Activated naive CD8-positive, alpha-beta T cell treated with anti-CD3 and anti-CD28 coated beads for 36 hours (primary cell): ENCODE measurements around the gene NRCAM. TPM values are rescaled to one million over a fixed set of nuclear protein-coding genes. Genes with fewer than 3 reads are reported as not detected.

ENCODE experiments used
- DNase-seq: peaks from one replicate; pipeline ENCODE4 v3.0.0; 2021
- H3K27ac Mint-ChIP-seq: one replicate; pipeline ENCODE4 v1.8.0; 2022; ENCODE audit warnings: mild to moderate bottlenecking, moderate library complexity, mixed read lengths
- H3K27me3 Mint-ChIP-seq: one replicate; pipeline ENCODE4 v1.8.0; 2022; ENCODE audit warnings: mild to moderate bottlenecking, mixed read lengths
- H3K36me3 Mint-ChIP-seq: one replicate; pipeline ENCODE4 v1.8.0; 2021; ENCODE audit warnings: mild to moderate bottlenecking, mixed read lengths
- H3K4me1 Mint-ChIP-seq: one replicate; pipeline ENCODE4 v1.8.0; 2021; ENCODE audit warnings: mixed read lengths
- H3K4me3 Mint-ChIP-seq: one replicate; pipeline ENCODE4 v1.8.0; 2022; ENCODE audit warnings: mild to moderate bottlenecking, moderate library complexity, mixed read lengths
- H3K9me3 Mint-ChIP-seq: one replicate; pipeline ENCODE4 v1.8.0; 2022; ENCODE audit warnings: mixed read lengths
- total RNA-seq, 2 experiments: library from RNA; stranded (reverse); gene quantifications; one replicate each; pipeline ENCODE4 v1.2.3, GENCODE V29; 2021

Gene NRCAM
- total RNA-seq, 2 experiments from 2014 or later: 3.9 to 4.6 TPM

DNA sequence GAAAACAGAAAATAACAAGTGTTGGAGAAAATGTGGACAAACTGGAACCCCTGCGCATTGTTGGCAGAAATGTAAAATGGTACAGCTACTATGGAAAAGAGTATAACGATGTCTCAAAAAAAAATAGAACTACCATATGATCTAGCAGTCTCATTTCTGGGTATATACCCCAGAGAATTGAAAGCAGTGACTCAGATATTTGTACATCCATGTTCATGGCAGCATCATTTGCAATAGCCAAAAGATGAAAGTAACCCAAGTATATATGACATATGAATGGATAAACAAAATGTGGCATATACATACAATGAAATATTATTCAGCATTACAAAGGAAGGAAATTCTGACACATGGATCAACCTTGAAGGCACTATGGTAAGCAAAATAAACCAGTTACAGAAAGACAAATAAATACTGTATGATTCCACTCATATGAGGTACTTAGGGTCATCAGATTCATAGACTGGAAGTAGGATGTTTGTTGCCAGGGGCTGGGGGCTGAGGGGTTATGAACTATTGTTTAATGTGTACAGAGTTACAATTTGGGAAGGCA, 4.9 kb downstream of the NRCAM start:
- Mint-ChIP-seq H3K9me3 (no peaks in the 10 kb centered on the region), H3K4me1 (peaks cover 45% of the 10 kb centered on the region), H3K4me3 (no peak overlapping the region), H3K36me3 (no peaks in the 10 kb centered on the region), H3K27me3 (no peaks in the 10 kb centered on the region), H3K27ac (no peak overlapping the region)
- DNase-seq: no peak

DNA sequence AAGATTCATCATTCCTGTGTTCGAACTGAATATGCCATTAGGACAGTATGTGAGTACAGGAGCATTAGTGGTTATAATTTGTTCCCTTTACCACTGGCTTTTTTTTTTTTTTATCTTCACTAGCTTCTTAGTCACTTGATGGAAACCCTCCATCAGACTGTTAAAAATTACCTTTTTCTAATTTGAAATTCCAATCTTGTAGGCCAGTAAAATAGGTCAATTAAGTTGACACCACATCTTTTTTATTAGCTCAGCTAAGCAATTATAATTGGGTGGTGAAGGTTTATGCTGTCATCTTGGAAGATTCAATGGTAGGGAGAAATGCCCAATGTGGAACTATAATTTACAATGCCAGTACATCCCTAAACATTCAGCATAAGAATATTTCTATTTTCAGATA, 6.1 kb downstream of the NRCAM start:
- no peak overlapping the region for H3K4me3 Mint-ChIP-seq
- no peaks in the 10 kb centered on the region for H3K9me3 Mint-ChIP-seq
- no peaks in the 10 kb centered on the region for H3K27me3 Mint-ChIP-seq
- no peaks in the 10 kb centered on the region for H3K36me3 Mint-ChIP-seq
- peaks cover 52% of the 10 kb centered on the region for H3K4me1 Mint-ChIP-seq
- DNase-seq: no peak
- H3K27ac Mint-ChIP-seq: no peak overlapping the region

DNA sequence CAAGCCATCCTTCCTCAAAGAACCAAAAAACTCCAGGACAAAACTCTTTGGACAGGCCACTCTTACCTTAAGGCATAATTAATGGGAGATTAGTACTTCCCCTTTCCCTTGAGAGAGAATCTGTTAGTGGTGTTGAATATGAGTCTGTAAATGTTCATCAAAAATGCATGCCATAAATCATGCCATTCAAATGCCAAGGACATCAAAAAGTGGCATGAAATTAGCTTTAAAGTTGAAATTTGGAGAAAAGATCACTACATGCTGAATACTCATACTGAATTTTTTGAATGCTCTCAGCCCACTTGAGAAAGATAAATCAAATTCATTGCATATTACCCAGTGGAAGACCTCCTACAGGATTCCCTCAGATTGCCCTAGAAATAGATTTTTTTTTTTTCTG, 6.7 kb downstream of the NRCAM start:
- Mint-ChIP-seq H3K4me1 (peaks cover 51% of the 10 kb centered on the region), H3K27me3 (no peaks in the 10 kb centered on the region), H3K9me3 (no peaks in the 10 kb centered on the region), H3K36me3 (no peaks in the 10 kb centered on the region), H3K4me3 (no peak overlapping the region), H3K27ac (no peak overlapping the region)
- DNase-seq: no peak

DNA sequence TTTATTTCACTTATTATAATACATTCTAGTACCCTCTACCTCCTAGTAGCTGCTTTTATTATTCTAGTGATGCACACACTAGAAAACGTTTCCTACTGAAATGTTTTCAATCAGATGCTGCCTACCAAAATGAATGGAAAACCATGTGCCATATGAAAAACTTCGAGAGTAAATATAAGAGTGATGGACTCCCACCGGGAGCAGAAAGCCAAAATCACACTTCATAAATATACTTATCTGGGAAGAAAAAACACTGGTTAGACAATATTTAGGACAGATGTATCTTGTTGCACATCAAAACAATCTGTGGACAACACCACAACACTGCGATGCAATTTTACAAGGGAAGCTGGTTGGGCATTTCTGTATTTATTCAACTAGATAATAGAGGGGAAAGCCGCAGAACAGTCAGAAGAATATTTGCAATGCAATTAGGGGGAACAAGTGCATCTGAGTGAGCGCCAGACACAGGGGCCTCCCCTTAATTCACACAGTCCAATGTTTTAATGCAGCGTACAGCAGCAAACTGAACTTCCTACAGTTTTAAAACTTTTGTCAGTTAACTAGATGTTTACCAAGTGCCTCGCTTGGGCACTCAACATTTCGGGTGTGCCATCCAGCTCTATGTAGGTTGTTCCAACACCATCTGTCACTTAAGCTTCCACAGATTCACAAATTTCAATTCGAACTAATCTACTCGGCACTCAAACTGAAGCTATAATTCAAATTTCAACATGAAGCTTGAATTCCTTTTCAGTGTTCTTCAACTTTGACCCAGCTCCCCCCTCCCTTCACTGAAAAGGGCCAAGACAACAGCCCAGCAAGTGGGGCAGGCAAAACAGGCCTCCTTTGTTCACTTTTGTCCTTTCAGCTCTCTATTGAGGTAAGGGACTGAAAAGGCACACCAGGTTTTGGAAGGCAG, 7.4 kb downstream of the NRCAM start:
- H3K4me1 Mint-ChIP-seq: peaks cover 45% of the 10 kb centered on the region
- no peaks in the 10 kb centered on the region for H3K27me3 Mint-ChIP-seq
- peak overlapping the region; percentile 10 for H3K4me3 Mint-ChIP-seq
- H3K36me3 Mint-ChIP-seq: no peaks in the 10 kb centered on the region
- no peaks in the 10 kb centered on the region for H3K9me3 Mint-ChIP-seq
- H3K27ac Mint-ChIP-seq: no peak overlapping the region
- no peak for DNase-seq

DNA sequence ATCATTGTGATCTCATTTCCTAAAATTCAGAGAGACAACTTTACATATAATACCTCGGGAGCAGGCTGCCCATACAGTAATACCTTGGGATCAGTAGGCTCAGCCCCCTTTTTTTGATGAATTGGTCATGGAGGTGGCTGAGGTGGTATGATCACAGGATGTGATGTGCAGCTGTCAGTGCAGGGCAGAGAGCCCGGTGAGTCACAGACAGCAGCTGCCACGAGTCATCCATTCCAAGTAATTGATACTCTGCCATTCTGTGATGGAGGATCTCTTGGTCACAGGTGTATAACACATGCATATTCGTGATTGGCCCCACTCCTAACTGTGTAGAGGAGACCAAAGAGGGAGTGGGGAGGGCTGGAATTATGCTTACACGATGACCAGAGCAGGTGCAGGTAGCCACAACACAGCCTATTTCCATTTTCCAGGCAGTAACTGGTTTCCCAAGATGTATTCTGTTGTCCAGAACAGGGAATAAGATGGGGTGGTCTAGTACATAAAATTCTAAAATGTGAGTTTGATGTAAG, 14.1 kb downstream of the NRCAM start:
- Mint-ChIP-seq H3K9me3 (no peaks in the 10 kb centered on the region), H3K36me3 (peaks cover 5% of the 10 kb centered on the region), H3K27ac (peak overlapping the region; percentile 80), H3K27me3 (no peaks in the 10 kb centered on the region), H3K4me3 (no peak overlapping the region), H3K4me1 (peaks cover 37% of the 10 kb centered on the region)
- peak; percentile 67 for DNase-seq

DNA sequence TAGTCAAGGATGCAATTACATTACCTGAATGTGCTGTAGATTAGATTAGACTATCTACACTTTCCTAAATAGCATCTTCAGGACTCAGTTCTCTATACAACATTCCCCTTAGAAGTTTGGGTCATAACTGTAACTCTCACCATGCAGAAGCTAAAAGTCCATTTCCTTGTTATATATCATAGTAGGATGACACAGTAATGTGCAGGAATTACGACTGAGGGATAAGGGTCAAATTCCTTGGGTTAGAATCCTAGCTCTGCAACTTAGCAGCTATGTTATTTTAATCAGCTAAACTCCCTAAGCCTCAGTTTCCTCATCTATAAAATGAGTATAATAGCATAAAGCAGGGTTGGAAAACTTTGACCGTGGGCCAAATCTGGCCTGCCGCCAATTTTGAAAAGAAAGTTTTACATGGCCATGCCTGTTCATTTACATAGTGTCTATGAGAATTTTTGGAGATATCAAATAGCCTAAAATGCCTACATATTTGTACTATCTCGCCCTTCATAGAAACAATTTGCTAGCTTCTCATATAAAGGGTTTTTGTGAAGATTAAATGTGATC, 14.8 kb downstream of the NRCAM start:
- Mint-ChIP-seq H3K27me3 (no peaks in the 10 kb centered on the region), H3K9me3 (no peaks in the 10 kb centered on the region), H3K27ac (no peak overlapping the region), H3K36me3 (peaks cover 9% of the 10 kb centered on the region), H3K4me3 (no peak overlapping the region), H3K4me1 (peaks cover 41% of the 10 kb centered on the region)
- DNase-seq: no peak

DNA sequence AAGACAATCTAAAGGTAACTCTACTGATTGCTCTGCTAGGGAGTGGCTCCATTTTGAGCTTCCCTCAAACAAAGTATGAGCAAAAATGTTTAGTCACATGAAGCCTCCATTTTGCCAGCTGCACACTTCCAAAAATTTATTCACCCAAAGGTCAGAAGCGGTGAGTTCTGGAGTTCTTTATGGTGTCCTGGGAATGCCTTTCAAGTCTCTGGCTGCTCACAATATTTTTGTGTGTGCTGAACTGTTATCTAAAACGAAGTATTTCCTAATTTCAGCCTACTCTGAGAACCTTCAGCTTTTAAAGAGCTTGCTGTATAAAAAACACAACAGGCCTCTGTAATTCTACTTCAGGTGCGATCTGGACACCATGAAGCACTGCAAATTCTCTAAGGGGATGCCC, 15.6 kb downstream of the NRCAM start:
- H3K9me3 Mint-ChIP-seq: peaks cover under 1% of the 10 kb centered on the region
- peaks cover 34% of the 10 kb centered on the region for H3K4me1 Mint-ChIP-seq
- DNase-seq: no peak
- H3K36me3 Mint-ChIP-seq: peaks cover 9% of the 10 kb centered on the region
- no peak overlapping the region for H3K27ac Mint-ChIP-seq
- H3K27me3 Mint-ChIP-seq: no peaks in the 10 kb centered on the region
- H3K4me3 Mint-ChIP-seq: no peak overlapping the region

DNA sequence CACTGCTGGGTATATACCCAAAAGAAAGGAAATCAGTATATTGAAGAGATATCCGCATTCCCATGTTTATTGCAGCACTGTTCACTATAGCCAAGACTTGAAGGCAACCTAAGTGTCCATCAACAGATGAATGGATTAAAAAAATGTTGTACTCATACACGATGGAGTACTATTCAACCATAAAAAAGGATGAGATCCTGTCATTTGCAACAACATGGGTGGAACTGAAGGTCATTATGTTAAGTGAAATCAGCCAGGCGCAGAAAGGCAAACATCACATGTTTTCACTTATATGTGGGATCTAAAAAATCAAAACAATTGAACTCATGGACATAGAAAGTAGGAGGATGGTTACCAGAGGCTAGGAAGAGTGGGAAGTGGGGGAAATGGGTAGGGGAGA, 19.3 kb downstream of the NRCAM start:
- Mint-ChIP-seq H3K27ac (no peak overlapping the region), H3K36me3 (peaks cover 22% of the 10 kb centered on the region), H3K4me1 (peaks cover 42% of the 10 kb centered on the region), H3K9me3 (peaks cover 5% of the 10 kb centered on the region), H3K4me3 (no peak overlapping the region), H3K27me3 (no peaks in the 10 kb centered on the region)
- DNase-seq: no peak

DNA sequence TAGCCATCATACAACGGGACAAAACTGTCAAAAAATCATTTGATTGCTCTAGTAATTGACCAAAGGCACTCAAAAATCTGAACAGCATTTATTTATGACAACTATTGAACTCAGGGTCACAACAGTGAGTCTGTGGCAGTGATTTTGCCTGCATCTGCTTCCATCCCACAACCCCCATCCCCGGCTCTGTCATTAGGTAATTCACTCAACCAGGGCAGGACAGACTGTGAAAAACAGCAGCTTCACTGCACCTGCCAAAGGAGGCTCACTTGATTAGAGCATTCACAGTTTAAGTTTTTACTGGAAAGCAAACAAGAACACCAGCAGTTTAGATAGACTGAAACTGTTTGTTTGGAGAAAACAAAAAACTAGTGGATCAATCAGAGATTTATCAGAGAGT, 22.2 kb downstream of the NRCAM start:
- Mint-ChIP-seq H3K4me1 (peaks cover 52% of the 10 kb centered on the region), H3K36me3 (peaks cover 24% of the 10 kb centered on the region), H3K4me3 (peak overlapping the region; percentile 32), H3K27ac (no peak overlapping the region), H3K27me3 (no peaks in the 10 kb centered on the region), H3K9me3 (peaks cover 5% of the 10 kb centered on the region)
- DNase-seq: no peak

DNA sequence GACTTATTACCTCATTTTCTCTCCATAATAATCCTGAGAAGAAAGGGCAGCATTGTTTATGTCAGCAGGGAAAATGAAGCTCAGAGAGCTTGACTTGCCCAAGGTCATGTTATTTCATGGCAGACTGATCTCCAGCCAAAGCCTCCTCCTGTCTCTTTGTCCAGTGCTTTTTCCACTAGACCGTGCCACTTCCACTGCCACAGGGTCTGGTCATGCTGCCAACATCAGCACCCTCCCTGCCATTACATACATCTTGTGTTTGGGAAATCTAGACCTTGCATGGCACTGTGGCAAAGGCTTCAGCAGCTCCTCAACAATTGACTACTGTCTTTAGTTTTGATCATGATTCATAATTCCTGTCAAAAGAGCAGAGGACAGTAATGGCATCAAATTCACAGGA, 25.1 kb downstream of the NRCAM start:
- Mint-ChIP-seq H3K27me3 (no peaks in the 10 kb centered on the region), H3K4me3 (no peak overlapping the region), H3K4me1 (peaks cover 49% of the 10 kb centered on the region), H3K9me3 (peaks cover 5% of the 10 kb centered on the region), H3K27ac (no peak overlapping the region), H3K36me3 (peaks cover 19% of the 10 kb centered on the region)
- DNase-seq: no peak

DNA sequence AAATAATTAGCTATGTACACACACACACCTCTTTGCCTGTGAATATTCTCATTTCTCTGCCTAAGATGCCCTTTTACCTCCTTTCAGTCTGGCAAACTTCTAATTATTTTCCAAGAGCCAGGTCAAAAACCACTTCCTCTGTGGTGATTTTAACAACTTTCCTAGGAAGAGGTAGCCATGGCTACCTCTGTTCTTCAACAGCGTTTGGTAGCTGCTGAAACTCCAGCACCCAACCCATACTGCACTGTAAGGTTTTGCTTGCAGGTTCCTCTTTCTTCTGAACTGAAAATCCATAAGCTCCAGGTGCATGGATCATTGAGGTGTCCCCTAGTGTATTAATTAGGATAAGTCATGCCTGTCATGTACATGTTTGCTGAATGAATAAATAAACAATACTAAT, 25.6 kb downstream of the NRCAM start:
- Mint-ChIP-seq H3K36me3 (peaks cover 19% of the 10 kb centered on the region), H3K27me3 (no peaks in the 10 kb centered on the region), H3K4me3 (no peak overlapping the region), H3K4me1 (peaks cover 49% of the 10 kb centered on the region), H3K27ac (no peak overlapping the region), H3K9me3 (peaks cover 5% of the 10 kb centered on the region)
- no peak for DNase-seq

DNA sequence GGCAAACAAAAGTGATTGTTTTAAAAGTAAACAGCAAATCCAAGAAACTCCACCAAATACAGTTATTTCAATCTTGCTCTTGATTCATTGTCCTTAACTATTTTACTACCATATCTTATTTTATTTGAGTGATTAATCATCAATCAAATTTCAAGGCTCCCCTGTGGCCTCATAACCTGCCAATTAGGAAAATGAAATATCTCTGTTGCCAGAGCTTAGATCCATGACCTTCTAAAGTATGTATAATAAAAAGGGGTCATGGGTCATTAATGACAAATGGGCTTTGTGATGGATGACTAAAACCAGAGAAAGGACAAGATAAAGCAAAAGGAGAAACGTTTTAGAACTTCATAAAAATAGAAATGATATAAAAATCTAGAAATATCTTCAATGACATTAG, 28.5 kb downstream of the NRCAM start:
- Mint-ChIP-seq H3K9me3 (no peaks in the 10 kb centered on the region), H3K27ac (no peak overlapping the region), H3K4me3 (no peak overlapping the region), H3K4me1 (peaks cover 49% of the 10 kb centered on the region), H3K36me3 (peaks cover 8% of the 10 kb centered on the region), H3K27me3 (no peaks in the 10 kb centered on the region)
- DNase-seq: no peak

DNA sequence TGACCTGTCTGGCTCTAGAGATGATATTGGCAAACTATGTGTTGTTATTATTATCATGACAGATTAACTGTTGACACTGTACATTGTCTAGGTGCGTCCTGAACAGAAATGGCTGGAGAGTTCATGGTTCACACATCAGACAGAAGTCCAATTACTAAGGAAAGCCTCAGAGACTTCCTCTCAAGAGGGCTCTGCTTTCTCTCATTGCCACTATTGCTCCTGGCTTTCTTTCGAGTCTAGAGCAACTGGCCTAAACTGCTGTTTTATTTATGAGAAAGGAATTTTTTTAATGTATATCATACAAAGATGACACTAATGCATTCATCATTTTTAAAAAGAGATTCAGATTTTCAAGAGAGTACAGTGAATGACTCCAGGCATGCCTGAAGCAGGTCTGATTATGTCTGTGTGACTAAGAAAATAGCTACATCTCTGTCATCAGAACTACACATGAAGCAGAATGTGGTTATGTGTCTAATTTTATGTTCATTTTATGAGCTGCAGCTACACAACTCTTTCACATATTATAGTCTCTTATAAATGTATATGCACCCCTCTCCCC, 30.4 kb downstream of the NRCAM start:
- DNase-seq: no peak

DNA sequence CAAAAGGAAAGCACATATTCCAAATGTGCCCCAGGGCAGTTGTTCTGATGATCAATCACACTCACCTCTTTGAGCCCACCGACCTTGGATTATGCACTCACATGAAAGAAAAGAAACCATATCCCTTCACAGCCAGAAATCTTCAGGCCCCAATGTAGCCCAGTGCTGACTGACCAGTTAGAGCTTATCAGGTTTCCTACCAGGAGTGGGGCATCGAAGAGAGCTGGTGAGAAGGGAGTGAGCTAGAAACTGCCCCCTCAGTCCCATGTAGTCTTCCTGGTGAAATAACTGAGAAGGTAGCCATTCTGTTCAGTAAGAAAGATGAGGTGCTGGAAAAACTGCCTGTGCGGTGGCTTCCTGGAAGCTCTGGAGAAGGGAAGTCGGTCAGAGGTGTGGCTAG, 32.2 kb downstream of the NRCAM start:
- H3K36me3 Mint-ChIP-seq: no peaks in the 10 kb centered on the region
- no peak for DNase-seq
- H3K9me3 Mint-ChIP-seq: no peaks in the 10 kb centered on the region
- no peak overlapping the region for H3K4me3 Mint-ChIP-seq
- H3K27me3 Mint-ChIP-seq: no peaks in the 10 kb centered on the region
- peaks cover 56% of the 10 kb centered on the region for H3K4me1 Mint-ChIP-seq
- H3K27ac Mint-ChIP-seq: peak overlapping the region; percentile 32

More for the DNA sequence above, 30.4 kb downstream of the NRCAM start:
- Mint-ChIP-seq H3K27ac (no peak overlapping the region), H3K4me1 (peaks cover 61% of the 10 kb centered on the region), H3K36me3 (peaks cover 4% of the 10 kb centered on the region), H3K4me3 (no peak overlapping the region), H3K27me3 (no peaks in the 10 kb centered on the region), H3K9me3 (no peaks in the 10 kb centered on the region)
